Astrocyte of the hippocampus (primary cell): ENCODE data around the gene ARID4B.
A peak's percentile ranks its signal among the peaks of the same experiment; 100 is the strongest.

Experiments used
- DNase-seq: peaks from one replicate; pipeline ENCODE4 v3.0.0; 2011; ENCODE audit warnings: low read depth, low spot score

Gene ARID4B

DNA sequence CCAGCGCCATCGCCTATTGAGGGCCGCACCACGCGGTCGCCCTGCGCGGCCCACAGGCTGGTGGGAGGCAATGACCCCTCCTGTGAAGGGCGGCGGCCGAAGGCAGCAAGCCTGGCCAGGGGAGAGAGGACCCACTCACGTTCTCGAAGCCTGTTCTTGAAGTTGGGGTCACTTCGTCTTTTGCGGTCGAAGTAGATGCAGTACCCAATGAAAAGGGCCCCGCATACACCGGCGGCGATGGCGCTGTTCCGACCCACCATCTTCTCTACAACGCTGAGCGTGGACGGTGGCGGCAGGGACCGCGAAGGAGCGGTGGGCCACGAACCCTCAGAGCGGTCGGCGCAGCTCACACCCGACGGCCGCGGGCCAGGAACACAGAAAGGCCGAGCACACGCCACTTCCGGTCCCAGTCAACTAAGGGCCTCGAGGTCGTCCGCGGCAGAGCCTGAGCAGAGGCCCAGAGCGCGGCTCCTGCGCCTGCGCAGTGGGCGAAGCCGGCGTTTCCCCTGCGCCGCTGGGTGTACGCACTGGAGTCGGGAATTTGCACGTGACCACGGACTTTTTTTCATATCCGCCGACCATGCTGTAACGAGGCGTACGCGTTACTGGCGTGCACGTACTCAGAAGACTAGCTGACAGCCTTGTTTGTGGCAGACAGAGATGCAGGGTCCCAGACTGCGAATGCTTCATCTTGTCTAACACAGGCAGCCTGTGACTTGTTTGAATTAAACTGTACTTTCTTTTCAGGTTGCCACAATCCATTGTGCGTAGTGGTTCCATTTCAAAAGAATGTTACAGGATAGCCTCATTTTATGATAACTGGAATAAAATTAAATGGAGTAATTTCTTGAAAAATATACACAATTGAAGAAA, 199.3 kb downstream of the ARID4B start, which contains the start of gene TOMM20:
Gene TOMM20, minus strand, starts transcription at position 382 of the 873 bp plus-strand sequence. Its CDS starts 122 bp downstream, at position 260.
- DNase-seq: peak; percentile 99

DNA sequence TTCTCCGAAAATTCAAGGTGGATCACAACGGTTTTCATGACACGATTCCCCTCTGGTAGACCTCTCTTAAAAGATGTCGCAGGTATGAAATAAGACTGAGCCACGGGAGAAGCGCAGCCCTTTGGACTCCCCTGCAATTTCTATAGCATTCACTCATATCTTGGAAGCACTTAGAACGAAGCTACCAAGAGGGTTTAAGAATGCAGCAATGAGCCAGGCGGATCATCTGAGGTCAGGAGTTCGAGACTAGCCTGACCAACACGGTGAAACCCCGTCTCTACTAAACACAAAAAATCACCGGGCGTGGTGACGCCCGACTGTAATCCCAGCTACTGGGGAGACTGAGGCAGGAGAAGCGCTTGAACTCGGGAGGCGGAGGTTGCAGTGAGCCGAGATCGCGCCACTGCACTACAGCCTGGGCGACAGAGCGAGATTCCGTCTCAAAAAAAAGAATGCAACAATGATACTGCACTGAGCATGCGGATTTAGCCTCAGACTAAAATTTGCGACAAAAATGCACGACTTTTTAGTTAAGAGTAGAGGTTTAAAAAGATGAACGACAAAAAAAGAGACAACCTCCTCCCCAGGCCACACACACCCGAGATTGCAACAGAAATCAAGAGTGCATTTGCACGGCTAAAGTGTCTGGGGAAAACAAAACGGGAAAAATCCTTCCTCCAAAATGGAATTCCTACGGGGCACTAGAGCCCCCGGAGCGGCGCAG, 200.1 kb downstream of the ARID4B start:
- DNase-seq: peak; percentile 27

DNA sequence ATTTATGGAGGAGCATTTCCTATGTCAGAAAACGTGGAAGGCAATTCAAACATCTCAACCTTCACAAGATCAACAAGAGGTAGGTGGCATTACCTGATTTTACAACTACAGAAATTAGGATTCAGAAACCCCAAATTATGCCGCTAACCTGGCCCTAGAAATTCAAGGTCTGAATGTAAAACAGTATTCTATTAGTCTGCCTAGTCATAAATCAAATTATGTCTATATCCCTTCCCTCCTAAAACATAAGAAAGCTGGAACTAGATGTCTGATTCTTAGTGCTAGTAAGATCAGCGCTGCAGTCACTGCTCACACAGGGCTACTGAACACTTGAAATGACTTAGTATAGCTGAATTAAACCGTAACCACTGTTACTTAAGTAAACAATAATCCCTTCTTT, 200.8 kb downstream of the ARID4B start:
- peak; percentile 19 for DNase-seq

DNA sequence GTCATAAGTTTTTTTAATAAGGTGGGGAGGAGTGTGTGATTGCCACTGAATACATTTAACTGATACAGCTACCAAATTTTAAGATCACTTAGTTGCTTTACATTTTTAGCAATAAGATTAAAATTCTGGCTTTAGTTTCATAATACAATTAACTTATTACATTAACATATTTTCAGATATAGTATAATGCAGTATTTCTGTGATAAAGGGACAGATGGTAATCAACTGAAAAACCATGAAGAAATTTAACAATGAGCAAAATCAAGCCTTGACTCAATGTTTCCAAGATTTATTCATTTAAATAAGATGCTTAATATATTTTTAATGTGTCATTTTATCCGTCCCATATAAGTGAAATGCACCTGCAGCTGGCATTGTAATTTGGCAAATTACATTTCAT, 203.3 kb downstream of the ARID4B start:
- DNase-seq: no peak

DNA sequence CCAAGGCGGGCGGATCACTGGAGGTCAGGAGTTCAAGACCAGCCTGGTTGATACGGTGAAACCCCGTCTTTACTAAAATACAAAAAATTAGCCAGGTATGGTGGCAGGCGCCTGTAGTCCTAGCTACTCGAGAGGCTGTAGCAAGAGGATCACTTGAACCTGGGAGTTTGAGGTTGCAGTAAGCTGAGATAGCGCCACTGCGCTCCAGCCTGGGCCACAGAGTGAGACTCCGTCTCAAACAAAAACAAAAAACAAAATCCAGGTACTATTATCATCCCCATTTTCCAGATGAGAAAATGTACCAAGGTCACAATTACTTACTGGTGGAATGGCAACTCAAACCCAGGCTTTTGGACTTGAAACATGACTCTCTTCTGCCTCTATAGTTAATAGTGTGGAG, 203.9 kb downstream of the ARID4B start:
- no peak for DNase-seq

DNA sequence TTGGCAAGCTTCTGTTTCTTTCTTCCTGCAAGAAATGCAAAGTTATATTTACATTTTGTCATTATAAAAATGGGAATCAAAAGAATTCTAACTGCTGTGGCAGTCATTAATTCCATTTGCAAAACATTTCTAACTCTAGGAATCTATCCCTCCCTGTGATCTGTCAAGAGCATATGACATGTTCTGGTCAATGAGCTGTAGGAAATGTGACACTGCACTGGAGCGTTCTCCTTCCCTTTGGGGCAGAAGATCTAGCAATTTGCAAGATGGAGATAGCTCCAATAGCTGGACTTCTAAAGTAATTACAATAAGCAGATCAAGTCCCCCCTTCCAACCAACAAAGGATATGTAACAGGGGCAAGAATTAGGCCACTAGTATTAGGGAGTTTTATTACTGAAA, 205.6 kb downstream of the ARID4B start:
- no peak for DNase-seq
